Islet precursor cell (in vitro differentiated cells): ENCODE measurements around the gene CTNNBL1.
"Not testable (repeated sequence)": the region's sequence is repeated elsewhere in the genome, so short reads cannot be mapped to it uniquely, and the experiment has no call there.

Experiments
- DNase-seq: peaks from one replicate; pipeline ENCODE4 v3.0.0-alpha.2; 2018

Gene CTNNBL1

GRCh38 chr20:37711994-37712964, 18.4 kb downstream of the CTNNBL1 start:
- no peak for DNase-seq

- no peak for DNase-seq
Measured at GRCh38 chr20:37713396-37713795, 19.6 kb downstream of the CTNNBL1 start.

GRCh38 chr20:37714978-37715672, 21.3 kb downstream of the CTNNBL1 start:
- DNase-seq = no peak

- DNase-seq = no peak
Measured at GRCh38 chr20:37721751-37722150, 27.9 kb downstream of the CTNNBL1 start.

- DNase-seq = not testable (repeated sequence)
Measured at GRCh38 chr20:37722312-37722711, 28.5 kb downstream of the CTNNBL1 start.

- no peak for DNase-seq
Measured at GRCh38 chr20:37723668-37724067, 29.8 kb downstream of the CTNNBL1 start.

- DNase-seq = no peak
Measured at GRCh38 chr20:37725165-37725564, 31.3 kb downstream of the CTNNBL1 start.

GRCh38 chr20:37725855-37726254, 32.0 kb downstream of the CTNNBL1 start:
- no peak for DNase-seq

- no peak for DNase-seq
Measured at GRCh38 chr20:37726321-37726720, 32.5 kb downstream of the CTNNBL1 start.

GRCh38 chr20:37726971-37727956, 33.4 kb downstream of the CTNNBL1 start:
- no peak for DNase-seq

GRCh38 chr20:37727957-37728634, 34.3 kb downstream of the CTNNBL1 start:
- no peak for DNase-seq

- DNase-seq = no peak
Measured at GRCh38 chr20:37728635-37728983, 34.8 kb downstream of the CTNNBL1 start.

- DNase-seq = no peak
Measured at GRCh38 chr20:37729452-37729851, 35.6 kb downstream of the CTNNBL1 start.

GRCh38 chr20:37729909-37730308, 36.1 kb downstream of the CTNNBL1 start:
- DNase-seq = no peak

GRCh38 chr20:37733416-37733815, 39.6 kb downstream of the CTNNBL1 start:
- no peak for DNase-seq

GRCh38 chr20:37734228-37734985, 40.6 kb downstream of the CTNNBL1 start:
- DNase-seq = no peak

GRCh38 chr20:37735541-37735940, 41.7 kb downstream of the CTNNBL1 start:
- DNase-seq = no peak

- no peak for DNase-seq
Measured at GRCh38 chr20:37736132-37736531, 42.3 kb downstream of the CTNNBL1 start.

GRCh38 chr20:37737826-37738420, 44.1 kb downstream of the CTNNBL1 start:
- no peak for DNase-seq

- no peak for DNase-seq
Measured at GRCh38 chr20:37741055-37741454, 47.2 kb downstream of the CTNNBL1 start.

GRCh38 chr20:37741570-37741969, 47.7 kb downstream of the CTNNBL1 start:
- no peak for DNase-seq
